HL-60 (cell line): ENCODE measurements around the gene ADAM17.

Source experiments
- DNase-seq, 2 experiments: peaks; one replicate each; pipeline ENCODE4 v3.0.0-alpha.2; 2010 to 2020; ENCODE audit warnings: low read depth in 1 of 2, low spot score in 1 of 2
- H3K27ac ChIP-seq: fragments of 250-450 bp; sonication (Bioruptor Pico); replicated peaks from 2 replicates; pipeline ENCODE4 v1.5.1; 2020; ENCODE audit warnings: mild to moderate bottlenecking, moderate library complexity
- H3K27me3 ChIP-seq: fragments of 250-450 bp; sonication (Bioruptor Pico); 2 replicates; pipeline ENCODE4 v1.5.1; 2021; ENCODE audit warnings: mild to moderate bottlenecking, moderate library complexity; ENCODE audit not compliant: insufficient read depth, poor library complexity, severe bottlenecking
- H3K4me3 ChIP-seq: replicated peaks from 2 replicates; pipeline ENCODE4 v1.5.1; 2011; ENCODE audit warnings: mild to moderate bottlenecking, control low read depth, low read length; ENCODE audit not compliant: insufficient read depth
- GABPA ChIP-seq: IDR thresholded peaks from 2 replicates; pipeline ENCODE4 v1.6.1; 2012; ENCODE audit warnings: low read depth
- POLR2AphosphoS5 ChIP-seq: IDR thresholded peaks from 2 replicates; pipeline ENCODE4 v1.6.1; 2012; ENCODE audit warnings: low read depth
- SPI1 ChIP-seq: IDR thresholded peaks from 2 replicates; pipeline ENCODE4 v1.6.1; 2012; ENCODE audit warnings: low read depth, mild to moderate bottlenecking, borderline replicate concordance
- TF ChIP-seq, protein P1 (sequence below): IDR thresholded peaks from 2 replicates; pipeline ENCODE4 v1.6.1; 2012; ENCODE audit warnings: low read depth; ENCODE audit not compliant: insufficient replicate concordance
- TF ChIP-seq, protein P2 (sequence below): IDR thresholded peaks from one replicate; pipeline ENCODE4 v1.5.1; 2011; ENCODE audit warnings: low read length, control low read depth, inconsistent platforms; ENCODE audit not compliant: insufficient read depth

Gene ADAM17

DNA sequence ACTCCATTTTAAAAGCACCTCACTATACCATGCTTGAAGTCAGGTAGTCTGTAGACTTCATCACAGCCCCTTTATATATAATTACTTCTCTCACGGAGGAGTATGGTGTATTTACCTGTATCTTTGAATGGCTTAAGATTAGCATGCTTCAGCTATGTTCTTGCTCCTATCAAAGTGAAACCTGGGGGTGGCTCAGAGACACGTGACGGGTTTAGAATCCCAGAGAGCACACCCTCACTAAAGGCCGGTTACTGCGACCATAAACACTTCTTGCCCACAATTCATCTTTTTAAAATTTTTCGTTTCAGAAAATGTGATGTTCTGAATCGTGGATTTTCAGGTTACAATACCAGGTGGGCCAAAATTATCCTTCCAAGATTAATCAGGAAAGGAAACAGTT is 77.7 kb downstream of the ADAM17 start:
- no peak overlapping the region for H3K4me3 ChIP-seq
- DNase-seq = no peak
- H3K27ac ChIP-seq = no peak overlapping the region
- TF ChIP-seq, protein P1, sequence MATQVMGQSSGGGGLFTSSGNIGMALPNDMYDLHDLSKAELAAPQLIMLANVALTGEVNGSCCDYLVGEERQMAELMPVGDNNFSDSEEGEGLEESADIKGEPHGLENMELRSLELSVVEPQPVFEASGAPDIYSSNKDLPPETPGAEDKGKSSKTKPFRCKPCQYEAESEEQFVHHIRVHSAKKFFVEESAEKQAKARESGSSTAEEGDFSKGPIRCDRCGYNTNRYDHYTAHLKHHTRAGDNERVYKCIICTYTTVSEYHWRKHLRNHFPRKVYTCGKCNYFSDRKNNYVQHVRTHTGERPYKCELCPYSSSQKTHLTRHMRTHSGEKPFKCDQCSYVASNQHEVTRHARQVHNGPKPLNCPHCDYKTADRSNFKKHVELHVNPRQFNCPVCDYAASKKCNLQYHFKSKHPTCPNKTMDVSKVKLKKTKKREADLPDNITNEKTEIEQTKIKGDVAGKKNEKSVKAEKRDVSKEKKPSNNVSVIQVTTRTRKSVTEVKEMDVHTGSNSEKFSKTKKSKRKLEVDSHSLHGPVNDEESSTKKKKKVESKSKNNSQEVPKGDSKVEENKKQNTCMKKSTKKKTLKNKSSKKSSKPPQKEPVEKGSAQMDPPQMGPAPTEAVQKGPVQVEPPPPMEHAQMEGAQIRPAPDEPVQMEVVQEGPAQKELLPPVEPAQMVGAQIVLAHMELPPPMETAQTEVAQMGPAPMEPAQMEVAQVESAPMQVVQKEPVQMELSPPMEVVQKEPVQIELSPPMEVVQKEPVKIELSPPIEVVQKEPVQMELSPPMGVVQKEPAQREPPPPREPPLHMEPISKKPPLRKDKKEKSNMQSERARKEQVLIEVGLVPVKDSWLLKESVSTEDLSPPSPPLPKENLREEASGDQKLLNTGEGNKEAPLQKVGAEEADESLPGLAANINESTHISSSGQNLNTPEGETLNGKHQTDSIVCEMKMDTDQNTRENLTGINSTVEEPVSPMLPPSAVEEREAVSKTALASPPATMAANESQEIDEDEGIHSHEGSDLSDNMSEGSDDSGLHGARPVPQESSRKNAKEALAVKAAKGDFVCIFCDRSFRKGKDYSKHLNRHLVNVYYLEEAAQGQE = no peak
- TF ChIP-seq GABPA (no peak), SPI1 (no peak), POLR2AphosphoS5 (no peak)
- TF ChIP-seq, protein P2, sequence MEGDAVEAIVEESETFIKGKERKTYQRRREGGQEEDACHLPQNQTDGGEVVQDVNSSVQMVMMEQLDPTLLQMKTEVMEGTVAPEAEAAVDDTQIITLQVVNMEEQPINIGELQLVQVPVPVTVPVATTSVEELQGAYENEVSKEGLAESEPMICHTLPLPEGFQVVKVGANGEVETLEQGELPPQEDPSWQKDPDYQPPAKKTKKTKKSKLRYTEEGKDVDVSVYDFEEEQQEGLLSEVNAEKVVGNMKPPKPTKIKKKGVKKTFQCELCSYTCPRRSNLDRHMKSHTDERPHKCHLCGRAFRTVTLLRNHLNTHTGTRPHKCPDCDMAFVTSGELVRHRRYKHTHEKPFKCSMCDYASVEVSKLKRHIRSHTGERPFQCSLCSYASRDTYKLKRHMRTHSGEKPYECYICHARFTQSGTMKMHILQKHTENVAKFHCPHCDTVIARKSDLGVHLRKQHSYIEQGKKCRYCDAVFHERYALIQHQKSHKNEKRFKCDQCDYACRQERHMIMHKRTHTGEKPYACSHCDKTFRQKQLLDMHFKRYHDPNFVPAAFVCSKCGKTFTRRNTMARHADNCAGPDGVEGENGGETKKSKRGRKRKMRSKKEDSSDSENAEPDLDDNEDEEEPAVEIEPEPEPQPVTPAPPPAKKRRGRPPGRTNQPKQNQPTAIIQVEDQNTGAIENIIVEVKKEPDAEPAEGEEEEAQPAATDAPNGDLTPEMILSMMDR = no peak
- no peaks in the 10 kb centered on the region for H3K27me3 ChIP-seq

DNA sequence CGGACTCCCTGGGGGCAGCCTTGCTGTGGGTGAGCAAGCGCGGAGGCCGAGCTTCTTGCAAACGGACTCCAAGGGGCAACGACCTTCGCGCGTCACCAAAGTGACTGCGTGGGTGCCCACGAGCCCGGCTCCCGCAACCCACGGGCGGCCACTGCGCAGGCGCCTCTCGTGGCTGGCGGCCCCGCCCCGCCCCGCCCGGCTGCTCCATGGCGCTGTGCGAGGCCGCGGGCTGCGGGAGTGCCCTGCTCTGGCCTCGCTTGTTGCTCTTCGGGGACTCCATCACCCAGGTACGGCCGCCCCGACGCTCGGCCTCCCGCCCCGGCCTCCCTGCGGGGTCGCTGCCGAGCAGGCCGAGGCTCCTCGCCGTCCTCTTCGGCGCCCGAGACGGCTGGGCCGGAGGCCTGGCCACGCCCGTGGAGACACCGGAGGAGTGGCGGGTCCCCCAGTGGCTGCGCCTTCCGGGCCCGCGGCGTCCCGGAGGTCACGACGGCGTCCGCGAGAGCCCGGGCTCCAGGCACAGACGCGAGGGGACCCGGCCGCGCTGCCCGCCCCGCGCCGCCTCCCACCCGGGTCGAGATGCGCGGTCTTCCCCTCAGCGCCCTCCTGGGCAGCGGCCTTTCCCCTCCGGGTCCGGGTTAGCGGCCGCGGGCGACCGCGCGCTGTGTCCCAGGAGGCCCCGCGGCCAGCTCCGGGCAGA is 81.1 kb downstream of the ADAM17 start, which contains the start of gene IAH1:
Gene IAH1 (plus strand): TSS at position 191 of the 697 bp plus-strand sequence. CDS start 16 bp downstream, at position 207.
- Histone ChIP-seq H3K27me3 (no peaks in the 10 kb centered on the region), H3K4me3 (peak within 1 kb of the TSS; percentile 68), H3K27ac (peak within 1 kb of the TSS; percentile 75)
- DNase-seq = peak; percentile 36 to 39
- TF ChIP-seq SPI1 (no peak), POLR2AphosphoS5 (no peak), GABPA (no peak)
- TF ChIP-seq, protein P1 = no peak
- TF ChIP-seq, protein P2 = no peak

DNA sequence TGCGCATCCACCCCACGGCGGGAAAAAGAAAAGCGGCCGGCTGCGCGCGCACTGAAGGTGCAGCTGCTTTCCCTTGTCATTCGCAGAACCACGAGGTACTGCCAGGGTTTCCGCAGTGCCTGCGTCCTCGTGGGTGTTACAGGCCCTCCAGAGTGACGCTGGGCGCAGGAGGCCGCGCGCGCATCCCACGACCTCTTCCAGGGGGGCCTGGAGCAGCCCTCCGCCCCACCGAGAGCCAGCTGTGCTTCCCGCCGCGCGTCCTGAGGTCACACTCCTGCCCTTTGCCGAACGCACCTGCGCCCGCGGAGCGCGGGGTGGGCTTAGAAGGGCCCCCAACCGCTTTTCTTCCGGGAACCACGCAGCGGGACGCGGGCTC is 81.7 kb downstream of the ADAM17 start:
- Histone ChIP-seq H3K27me3 (no peaks in the 10 kb centered on the region), H3K27ac (peak overlapping the region; percentile 75), H3K4me3 (peak overlapping the region; percentile 68)
- DNase-seq = peak in 1 of 2 experiments; percentile 7
- TF ChIP-seq GABPA (no peak), SPI1 (no peak), POLR2AphosphoS5 (no peak)
- TF ChIP-seq, protein P1 = no peak
- TF ChIP-seq, protein P2 = no peak
